ENCODE results near the gene MRRF. TPM values are rescaled to one million over a fixed set of nuclear protein-coding genes. Genes with fewer than 3 reads are reported as not detected.

Gene MRRF
- polyA plus RNA-seq, 1 donor (not counting 4 experiments of a cell fraction or from before 2014, with no cell fraction given): 82.6 TPM

GRCh38 chr9:122274055-122274454 is 9.4 kb downstream of the MRRF start:
- H3K4me3 ChIP-seq (ENCODE audit: control insufficient read depth in 2 of 3, extremely low read depth in 1 of 3, insufficient read depth in 2 of 3, low read depth in 1 of 3, low read length in 3 of 3): no peak overlapping the region
- DNase-seq (ENCODE audit: low read depth, low spot score): no peak
- peaks cover 2% of the 10 kb centered on the region for H4K20me1 ChIP-seq (ENCODE audit: control insufficient read depth, extremely low read depth, insufficient read depth, low read length)
- H3K27me3 ChIP-seq (ENCODE audit: control insufficient read depth, extremely low read depth, insufficient read depth, low read length): no peaks in the 10 kb centered on the region
- H3K36me3 ChIP-seq (ENCODE audit: control insufficient read depth in 2 of 2, extremely low read depth in 1 of 2, insufficient read depth in 2 of 2, low read length in 2 of 2): peaks cover 2 to 7% of the 10 kb centered on the region in 2 experiments
- H3K4me1 ChIP-seq (ENCODE audit: control insufficient read depth, extremely low read depth, insufficient read depth, low read length): no peaks in the 10 kb centered on the region
- TF ChIP-seq EZH2 (IDR thresholded peaks at IDR 0.05; ENCODE audit: low read length) (no peak), CTCF (optimal IDR thresholded peaks at IDR 0.05 in 1 of 3, IDR thresholded peaks at IDR 0.05 in 1 of 3, conservative IDR thresholded peaks at IDR 0.05 in 1 of 3; ENCODE audit: extremely low read depth in 1 of 3, insufficient read depth in 2 of 3, low read length in 3 of 3) (no peak)
- H2AFZ ChIP-seq (ENCODE audit: control insufficient read depth, low read length): no peak overlapping the region
- peaks cover 3% of the 10 kb centered on the region for H3K9me3 ChIP-seq (ENCODE audit: control insufficient read depth, low read depth, low read length)
- dilution Hi-C loops (cut with MboI; ENCODE audit: extremely low pct_ligation_motif_present, low sequenced_read_pairs): no loop called here
- H3K4me2 ChIP-seq (ENCODE audit: control insufficient read depth, extremely low read depth, insufficient read depth, low read depth, low read length): no peak overlapping the region
- H3K9ac ChIP-seq (ENCODE audit: control insufficient read depth, extremely low read depth, insufficient read depth, low read length): no peak overlapping the region
- FAIRE-seq: no peak
- no peak overlapping the region for H3K27ac ChIP-seq (ENCODE audit: control insufficient read depth, insufficient read depth, low read length)
- peaks cover 85% of the 10 kb centered on the region for H3K79me2 ChIP-seq (ENCODE audit: control insufficient read depth, insufficient read depth, low read length)
- no peaks in the 10 kb centered on the region for H3K9me1 ChIP-seq (ENCODE audit: control insufficient read depth, extremely low read depth, insufficient read depth, low read length)

GRCh38 chr9:122276096-122276495 is 11.4 kb downstream of the MRRF start:
- no peaks in the 10 kb centered on the region for H3K9me1 ChIP-seq (ENCODE audit: control insufficient read depth, extremely low read depth, insufficient read depth, low read length)
- peaks cover 2% of the 10 kb centered on the region for H4K20me1 ChIP-seq (ENCODE audit: control insufficient read depth, extremely low read depth, insufficient read depth, low read length)
- no peak overlapping the region for H3K4me2 ChIP-seq (ENCODE audit: control insufficient read depth, extremely low read depth, insufficient read depth, low read depth, low read length)
- H2AFZ ChIP-seq (ENCODE audit: control insufficient read depth, low read length): no peak overlapping the region
- dilution Hi-C loops (cut with MboI; ENCODE audit: extremely low pct_ligation_motif_present, low sequenced_read_pairs): no loop called here
- no peak overlapping the region for H3K4me3 ChIP-seq (ENCODE audit: control insufficient read depth in 2 of 3, extremely low read depth in 1 of 3, insufficient read depth in 2 of 3, low read depth in 1 of 3, low read length in 3 of 3)
- TF ChIP-seq EZH2 (IDR thresholded peaks at IDR 0.05; ENCODE audit: low read length) (no peak), CTCF (optimal IDR thresholded peaks at IDR 0.05 in 1 of 3, IDR thresholded peaks at IDR 0.05 in 1 of 3, conservative IDR thresholded peaks at IDR 0.05 in 1 of 3; ENCODE audit: extremely low read depth in 1 of 3, insufficient read depth in 2 of 3, low read length in 3 of 3) (no peak)
- no peak overlapping the region for H3K27ac ChIP-seq (ENCODE audit: control insufficient read depth, insufficient read depth, low read length)
- H3K79me2 ChIP-seq (ENCODE audit: control insufficient read depth, insufficient read depth, low read length): peaks cover 72% of the 10 kb centered on the region
- no peaks in the 10 kb centered on the region for H3K27me3 ChIP-seq (ENCODE audit: control insufficient read depth, extremely low read depth, insufficient read depth, low read length)
- no peak overlapping the region for H3K9ac ChIP-seq (ENCODE audit: control insufficient read depth, extremely low read depth, insufficient read depth, low read length)
- FAIRE-seq: no peak
- H3K4me1 ChIP-seq (ENCODE audit: control insufficient read depth, extremely low read depth, insufficient read depth, low read length): no peaks in the 10 kb centered on the region
- DNase-seq (ENCODE audit: low read depth, low spot score): no peak
- peaks cover 3% of the 10 kb centered on the region for H3K9me3 ChIP-seq (ENCODE audit: control insufficient read depth, low read depth, low read length)
- peaks cover 5 to 9% of the 10 kb centered on the region in 2 experiments for H3K36me3 ChIP-seq (ENCODE audit: control insufficient read depth in 2 of 2, extremely low read depth in 1 of 2, insufficient read depth in 2 of 2, low read length in 2 of 2)

Measured in keratinocyte (primary cell).